Measurements from ENCODE around the gene PIKFYVE.

PIKFYVE gene

GRCh38 chr2:208363485-208363884 is 97.4 kb downstream of the PIKFYVE start:
- H3K4me3 ChIP-seq (ENCODE audit: low read depth, low read length): no peak overlapping the region
- TF ChIP-seq, protein P1, sequence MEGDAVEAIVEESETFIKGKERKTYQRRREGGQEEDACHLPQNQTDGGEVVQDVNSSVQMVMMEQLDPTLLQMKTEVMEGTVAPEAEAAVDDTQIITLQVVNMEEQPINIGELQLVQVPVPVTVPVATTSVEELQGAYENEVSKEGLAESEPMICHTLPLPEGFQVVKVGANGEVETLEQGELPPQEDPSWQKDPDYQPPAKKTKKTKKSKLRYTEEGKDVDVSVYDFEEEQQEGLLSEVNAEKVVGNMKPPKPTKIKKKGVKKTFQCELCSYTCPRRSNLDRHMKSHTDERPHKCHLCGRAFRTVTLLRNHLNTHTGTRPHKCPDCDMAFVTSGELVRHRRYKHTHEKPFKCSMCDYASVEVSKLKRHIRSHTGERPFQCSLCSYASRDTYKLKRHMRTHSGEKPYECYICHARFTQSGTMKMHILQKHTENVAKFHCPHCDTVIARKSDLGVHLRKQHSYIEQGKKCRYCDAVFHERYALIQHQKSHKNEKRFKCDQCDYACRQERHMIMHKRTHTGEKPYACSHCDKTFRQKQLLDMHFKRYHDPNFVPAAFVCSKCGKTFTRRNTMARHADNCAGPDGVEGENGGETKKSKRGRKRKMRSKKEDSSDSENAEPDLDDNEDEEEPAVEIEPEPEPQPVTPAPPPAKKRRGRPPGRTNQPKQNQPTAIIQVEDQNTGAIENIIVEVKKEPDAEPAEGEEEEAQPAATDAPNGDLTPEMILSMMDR (conservative IDR thresholded peaks at IDR 0.05; ENCODE audit: low read depth, low read length): no peak
- peak; percentile 79 for DNase-seq (ENCODE audit: low read depth)

GRCh38 chr2:208366215-208367127 is 100.4 kb downstream of the PIKFYVE start:
- no peak overlapping the region for H3K4me3 ChIP-seq (ENCODE audit: low read depth, low read length)
- TF ChIP-seq, protein P1 (conservative IDR thresholded peaks at IDR 0.05; ENCODE audit: low read depth, low read length): no peak
- DNase-seq (ENCODE audit: low read depth): no peak

- TF ChIP-seq, protein P1 (conservative IDR thresholded peaks at IDR 0.05; ENCODE audit: low read depth, low read length): no peak
- peak; percentile 8 for DNase-seq (ENCODE audit: low read depth)
- no peak overlapping the region for H3K4me3 ChIP-seq (ENCODE audit: low read depth, low read length)
Observed at GRCh38 chr2:208369091-208369490, 103.0 kb downstream of the PIKFYVE start.

GRCh38 chr2:208370881-208371633 is 105.0 kb downstream of the PIKFYVE start:
- no peak overlapping the region for H3K4me3 ChIP-seq (ENCODE audit: low read depth, low read length)
- DNase-seq (ENCODE audit: low read depth): peak; percentile 5
- TF ChIP-seq, protein P1 (conservative IDR thresholded peaks at IDR 0.05; ENCODE audit: low read depth, low read length): no peak

GRCh38 chr2:208371634-208371935 is 105.5 kb downstream of the PIKFYVE start:
- H3K4me3 ChIP-seq (ENCODE audit: low read depth, low read length): no peak overlapping the region
- TF ChIP-seq, protein P1 (conservative IDR thresholded peaks at IDR 0.05; ENCODE audit: low read depth, low read length): no peak
- DNase-seq (ENCODE audit: low read depth): no peak

GRCh38 chr2:208373460-208374089 is 107.5 kb downstream of the PIKFYVE start:
- H3K4me3 ChIP-seq (ENCODE audit: low read depth, low read length): no peak overlapping the region
- TF ChIP-seq, protein P1 (conservative IDR thresholded peaks at IDR 0.05; ENCODE audit: low read depth, low read length): peak; percentile 84
- DNase-seq (ENCODE audit: low read depth): peak; percentile 74
